GM19025 (cell line): ENCODE measurements around the gene PLAGL2.
"Not testable (repeated sequence)": the region's sequence is repeated elsewhere in the genome, so short reads cannot be mapped to it uniquely, and the experiment has no call there.

Source experiments
- ATAC-seq: cut with Tn5 transposase; IDR thresholded peaks from one replicate; pipeline ENCODE4 v1.9.1; 2021; ENCODE audit warnings: mild to moderate bottlenecking, low read depth, moderate library complexity; ENCODE audit not compliant: unreplicated experiment

Gene PLAGL2

GRCh38 chr20:32205110-32205842 is 2.3 kb downstream of the PLAGL2 start:
- no peak for ATAC-seq

GRCh38 chr20:32204205-32205109 is 3.1 kb downstream of the PLAGL2 start:
- no peak for ATAC-seq

DNA sequence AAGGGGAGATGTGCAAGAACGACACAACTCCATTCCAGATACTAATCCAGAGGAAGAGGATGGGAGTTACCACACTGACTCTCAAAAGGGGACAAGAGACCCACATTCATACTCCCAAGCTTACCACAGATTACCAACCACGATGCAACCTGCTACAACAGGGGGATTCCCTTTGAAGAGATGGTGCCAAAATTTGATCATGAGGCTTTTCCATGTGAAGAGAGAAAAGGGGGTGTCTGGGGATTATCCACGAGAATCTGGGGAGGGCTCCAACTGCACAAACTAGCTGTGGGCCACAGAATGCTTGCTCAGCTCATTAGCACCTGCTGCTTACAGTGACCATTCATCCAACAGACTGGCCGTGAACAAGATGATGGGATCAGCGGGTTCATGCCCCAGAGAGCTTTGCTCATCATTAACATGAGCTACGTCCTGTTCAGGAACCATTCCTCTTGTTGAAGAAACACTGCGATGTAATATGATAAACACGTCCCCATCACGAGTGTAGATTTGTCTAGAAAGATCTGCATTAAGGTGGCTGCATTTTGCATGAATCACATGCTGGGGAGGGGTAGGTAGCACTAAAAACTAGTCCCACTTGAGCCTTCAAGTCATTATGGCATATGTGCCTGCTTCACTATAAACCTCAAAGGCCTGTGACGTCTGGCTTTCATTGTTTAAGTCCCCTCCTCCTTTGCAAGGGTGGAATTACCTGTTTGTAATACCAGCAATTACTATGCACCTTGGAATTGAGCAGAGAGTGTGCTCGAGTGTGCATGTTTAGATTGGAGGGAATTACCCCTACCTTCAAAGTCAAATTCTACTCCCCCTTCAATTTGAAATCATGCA is 4.0 kb downstream of the PLAGL2 start:
- ATAC-seq, result no peak

DNA sequence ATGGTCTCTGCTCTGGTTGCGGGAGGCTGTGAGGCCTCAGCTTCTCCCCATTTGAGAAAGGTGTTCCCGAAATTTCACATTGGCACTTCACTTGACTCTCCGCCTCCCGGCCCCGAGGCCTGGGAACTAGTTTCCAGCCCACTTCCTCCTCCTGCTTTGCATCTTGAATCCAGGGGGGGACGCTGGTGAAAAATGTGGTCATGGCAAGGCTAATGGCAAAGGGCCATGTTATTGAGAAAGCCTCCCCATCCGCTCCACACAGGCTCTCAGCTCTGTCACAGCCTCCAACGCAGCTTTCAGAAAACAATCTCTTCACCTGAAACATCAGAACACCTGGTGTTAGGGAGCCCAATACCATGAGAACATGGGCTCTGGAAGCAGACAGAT is 5.6 kb downstream of the PLAGL2 start:
- no peak for ATAC-seq

DNA sequence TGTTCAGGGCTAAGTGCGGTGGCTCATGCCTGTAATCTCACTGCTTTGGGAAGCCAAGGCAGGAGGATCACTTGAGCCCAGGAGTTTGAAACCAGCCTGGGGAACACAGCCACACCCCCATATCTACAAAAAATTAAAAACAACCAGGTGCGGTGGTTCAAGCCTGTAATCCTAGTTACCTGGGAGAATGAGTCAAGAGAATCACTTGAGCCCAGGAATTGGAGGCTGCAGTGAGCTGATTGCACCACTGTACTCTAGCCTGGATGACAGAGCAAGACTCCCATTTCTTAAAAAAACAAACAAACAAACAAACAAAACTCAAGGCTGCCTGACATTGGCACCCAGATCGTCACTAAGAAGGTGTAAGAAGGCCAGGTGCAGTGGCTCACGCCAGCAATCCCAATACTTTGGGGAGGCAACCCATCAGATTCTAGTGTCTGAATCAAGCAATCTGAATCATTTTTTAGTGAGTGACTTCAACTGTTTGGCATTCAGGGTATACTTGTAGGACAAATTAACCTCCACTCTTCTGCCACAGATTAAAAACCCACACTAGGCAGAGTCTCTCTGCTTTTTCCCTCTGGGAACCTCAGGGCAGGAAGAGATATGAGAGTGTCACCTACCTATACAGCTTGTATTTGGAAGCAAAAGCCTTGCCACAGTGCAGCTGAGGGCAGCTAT is 6.1 kb downstream of the PLAGL2 start:
- ATAC-seq, result no peak

GRCh38 chr20:32199006-32199405 is 8.5 kb downstream of the PLAGL2 start:
- no peak for ATAC-seq

DNA sequence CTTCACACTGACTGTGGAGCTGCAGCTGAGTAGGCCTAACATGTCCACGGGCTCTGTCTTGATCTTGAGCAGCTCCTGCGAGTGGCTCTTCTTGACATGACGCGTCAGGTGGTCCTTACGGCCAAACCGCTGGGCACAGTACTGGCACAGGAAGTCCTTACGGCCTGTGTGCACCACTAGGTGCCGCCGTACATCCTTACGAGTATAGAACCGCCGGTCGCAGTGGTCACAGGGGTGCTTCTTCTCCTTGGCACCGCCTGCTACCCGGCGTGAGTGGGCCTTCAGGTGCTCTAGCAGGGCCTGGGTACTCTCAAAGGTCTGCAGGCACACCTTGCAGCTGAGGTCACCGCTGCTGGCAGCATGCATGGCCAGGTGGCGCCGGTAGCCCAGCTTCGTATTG is 10.4 kb downstream of the PLAGL2 start:
- not testable (repeated sequence) for ATAC-seq

GRCh38 chr20:32196613-32197012 is 10.9 kb downstream of the PLAGL2 start:
- not testable (repeated sequence) for ATAC-seq

GRCh38 chr20:32195581-32195980 is 12.0 kb downstream of the PLAGL2 start:
- no peak for ATAC-seq

GRCh38 chr20:32193996-32194395 is 13.5 kb downstream of the PLAGL2 start:
- no peak for ATAC-seq

DNA sequence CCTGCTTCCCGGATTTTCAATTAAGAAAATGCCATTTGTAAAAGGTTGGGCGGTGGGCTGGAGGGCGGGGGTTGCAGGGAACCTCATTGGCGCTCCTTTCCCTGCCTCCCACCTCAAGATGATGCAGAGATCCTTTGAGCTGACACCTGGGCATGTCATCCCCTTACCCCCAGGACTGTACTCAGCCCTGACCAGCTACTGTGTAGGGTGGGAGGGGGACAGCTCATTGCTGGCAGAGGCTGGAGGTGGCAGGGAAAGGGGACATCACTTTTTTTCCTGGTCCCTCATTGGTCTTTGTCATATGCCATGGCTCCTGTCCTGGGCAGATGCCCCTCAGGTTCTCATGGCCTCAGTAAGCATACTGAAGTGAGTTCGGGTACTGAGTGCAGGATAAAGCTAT is 14.2 kb downstream of the PLAGL2 start:
- not testable (repeated sequence) for ATAC-seq

- ATAC-seq, result no peak
Observed at GRCh38 chr20:32192698-32193097, 14.8 kb downstream of the PLAGL2 start.

DNA sequence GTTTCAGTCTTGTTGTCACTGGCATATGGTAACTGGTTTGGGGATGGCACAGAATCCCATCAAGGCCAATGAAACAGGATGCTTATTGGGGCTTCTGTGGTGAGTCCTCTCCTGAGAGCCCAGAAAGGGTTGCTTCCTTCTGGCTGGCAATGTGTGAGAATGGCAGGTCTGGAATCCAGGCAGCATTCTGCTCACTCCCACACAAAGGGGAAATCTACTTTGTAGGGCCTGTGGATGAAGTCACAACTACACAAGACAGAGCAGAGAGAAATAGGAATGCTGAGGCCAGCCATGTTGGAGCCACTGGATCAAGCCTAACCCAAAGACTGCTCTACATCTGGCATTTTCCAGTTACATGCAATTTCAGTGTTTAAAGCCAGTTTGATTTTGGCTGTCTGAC is 15.7 kb downstream of the PLAGL2 start:
- no peak for ATAC-seq

DNA sequence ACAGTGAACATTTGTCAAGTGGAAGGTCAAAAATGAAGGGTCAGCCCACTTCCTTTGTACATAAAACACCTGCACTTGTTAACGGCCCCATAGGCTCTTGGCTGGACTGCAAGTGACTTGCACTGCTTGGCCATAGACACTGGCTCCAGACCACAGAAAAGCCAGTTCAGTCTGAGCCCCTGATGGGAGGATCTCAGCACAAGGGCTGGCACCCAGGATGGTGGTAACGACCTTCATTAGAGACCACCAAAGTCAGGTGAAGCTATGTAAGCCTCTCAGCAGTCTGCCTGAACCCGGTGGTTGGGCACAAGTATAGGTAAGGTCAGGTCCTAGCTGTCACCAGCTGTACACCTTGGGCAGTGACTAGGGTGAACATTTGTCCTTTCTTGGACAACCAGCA is 16.1 kb downstream of the PLAGL2 start:
- no peak for ATAC-seq

- ATAC-seq, result no peak
Observed at GRCh38 chr20:32190616-32191415, 16.7 kb downstream of the PLAGL2 start.

DNA sequence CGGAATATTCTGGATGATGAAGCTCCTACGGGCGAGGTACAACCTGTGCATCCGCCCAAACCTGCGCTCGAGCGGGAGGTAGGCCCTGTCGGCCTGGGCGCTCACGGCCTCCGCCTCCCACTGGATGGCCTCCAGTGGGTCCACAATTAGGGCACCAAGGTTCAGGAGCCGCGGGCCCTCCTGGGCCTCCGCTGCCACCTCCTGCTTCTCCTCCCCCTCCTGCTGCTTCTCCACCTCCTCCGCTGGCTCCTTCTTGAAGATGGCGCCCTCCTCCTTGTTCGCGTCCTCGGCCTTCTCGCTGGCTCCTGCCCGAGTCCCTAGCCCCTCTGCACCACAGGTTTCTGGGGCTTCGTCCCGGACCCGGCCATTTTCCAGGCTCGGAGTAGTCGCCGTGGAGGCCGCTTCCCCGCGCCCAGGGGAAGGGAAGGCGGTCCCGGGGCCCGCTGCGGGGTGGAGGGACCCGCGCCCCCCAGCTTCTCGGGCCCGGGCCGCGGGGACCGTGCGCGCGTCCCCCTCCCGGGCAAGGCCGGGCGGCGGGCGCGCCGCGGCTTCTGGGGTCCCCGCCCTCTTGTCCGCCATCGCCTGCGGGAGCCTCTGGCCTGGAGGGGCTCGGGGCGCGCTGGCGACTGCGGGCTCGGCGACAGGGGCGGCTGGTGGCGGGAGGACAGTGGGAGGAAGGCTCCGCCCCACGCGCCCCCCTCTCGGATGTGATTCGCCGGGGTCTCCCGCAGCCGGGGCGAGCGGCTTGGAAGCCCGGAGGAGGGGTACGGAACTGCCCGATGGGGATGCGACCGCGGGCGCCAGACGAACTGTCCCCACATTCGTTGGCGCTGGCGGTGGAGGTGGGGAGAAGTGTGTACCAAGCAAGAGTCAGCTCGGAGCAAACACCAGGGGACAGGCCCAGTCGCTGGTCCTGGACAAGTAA is 17.6 kb downstream of the PLAGL2 start:
- no peak for ATAC-seq

DNA sequence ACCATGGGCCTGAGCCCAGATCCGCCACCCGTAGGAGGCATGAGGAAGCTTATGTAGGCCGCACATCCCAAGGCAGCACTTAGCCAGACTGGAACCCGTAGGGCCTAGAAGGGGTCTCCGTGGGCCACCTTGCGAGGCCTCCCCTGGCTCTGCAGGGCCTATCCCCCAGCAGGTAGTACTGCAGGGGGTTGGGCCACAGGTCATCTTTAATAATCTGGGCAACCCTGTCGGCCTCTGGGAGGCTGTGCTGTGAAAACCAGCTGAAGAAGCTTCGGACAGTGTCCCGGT is 18.5 kb downstream of the PLAGL2 start:
- ATAC-seq, result no peak

DNA sequence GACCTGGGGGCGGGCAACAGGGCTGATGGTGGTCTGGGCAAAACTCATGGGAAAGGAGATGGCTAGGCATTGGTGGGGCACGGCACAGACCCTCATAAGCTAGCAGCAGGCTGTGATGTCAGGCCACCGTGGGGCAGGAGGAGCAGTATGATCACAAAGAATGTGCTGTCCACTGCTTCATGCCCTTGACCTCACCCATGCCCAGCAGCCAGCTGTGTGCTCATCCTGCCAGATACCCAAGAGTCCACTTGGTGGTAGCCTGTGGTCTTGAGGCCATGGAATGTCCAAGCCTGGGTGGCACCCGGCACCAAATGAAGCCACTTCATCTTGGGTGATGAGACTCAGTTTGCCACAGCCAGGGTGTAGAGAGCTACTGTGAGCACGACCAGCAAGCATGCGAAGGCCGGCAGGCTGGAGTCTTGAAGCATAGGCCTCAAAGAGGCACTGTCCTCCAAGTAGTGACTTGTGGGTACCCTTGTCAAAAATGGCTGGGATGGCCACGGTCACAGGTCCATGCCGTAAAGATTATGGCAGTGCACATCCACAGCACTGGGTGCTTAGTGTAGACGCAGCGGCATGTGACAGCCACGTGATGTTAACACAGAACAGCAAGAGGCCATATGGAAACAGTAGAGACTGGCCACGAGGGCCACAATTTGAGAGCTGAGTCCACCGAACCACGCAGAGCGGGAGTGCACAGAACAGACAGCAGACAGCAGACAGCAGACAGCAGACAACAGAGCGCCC is 19.0 kb downstream of the PLAGL2 start:
- no peak for ATAC-seq
